ENCODE measurements around the gene COG8. TPM values are rescaled to one million over a fixed set of nuclear protein-coding genes. Genes with fewer than 3 reads are reported as not detected.
"Not testable (repeated sequence)": the region's sequence is repeated elsewhere in the genome, so short reads cannot be mapped to it uniquely, and the experiment has no call there.

COG8 gene
- total and polyA plus RNA-seq, 5 donors = 15.7 to 24.8 (median 22.7) TPM

GRCh38 chr16:69306031-69306430 lies 33.3 kb downstream of the COG8 start:
- Histone ChIP-seq H3K27me3 (ENCODE audit: control insufficient read depth, insufficient read depth) (no peaks in the 10 kb centered on the region), H3K4me1 (ENCODE audit: control insufficient read depth, insufficient read depth, low read length) (no peaks in the 10 kb centered on the region), H3K4me3 (ENCODE audit: low read length) (no peak overlapping the region), H3K27ac (ENCODE audit: low read length) (no peak overlapping the region), H3K9me3 (ENCODE audit: control insufficient read depth, low read length) (no peaks in the 10 kb centered on the region)
- ATAC-seq (no peak), DNase-seq (no peak)
- 72% methylated on average over 1 of the region's 1 CpG for WGBS
- intact Hi-C loops (cut with DNase I) = no loop called here

- Histone ChIP-seq H3K4me3 (ENCODE audit: low read length) (no peak overlapping the region), H3K9me3 (ENCODE audit: control insufficient read depth, low read length) (no peaks in the 10 kb centered on the region), H3K27ac (ENCODE audit: low read length) (no peak overlapping the region), H3K27me3 (ENCODE audit: control insufficient read depth, insufficient read depth) (no peaks in the 10 kb centered on the region), H3K4me1 (ENCODE audit: control insufficient read depth, insufficient read depth, low read length) (no peaks in the 10 kb centered on the region)
- intact Hi-C loops (cut with DNase I) = no loop called here
- DNase-seq = no peak
- no peak for ATAC-seq
- 96% methylated on average over 4 of the region's 4 CpGs for WGBS
These were observed 37.1 kb downstream of the COG8 start for GRCh38 chr16:69302301-69302700.

GRCh38 chr16:69301861-69302260 lies 37.5 kb downstream of the COG8 start:
- Histone ChIP-seq H3K27me3 (ENCODE audit: control insufficient read depth, insufficient read depth) (no peaks in the 10 kb centered on the region), H3K4me1 (ENCODE audit: control insufficient read depth, insufficient read depth, low read length) (no peaks in the 10 kb centered on the region), H3K4me3 (ENCODE audit: low read length) (no peak overlapping the region), H3K9me3 (ENCODE audit: control insufficient read depth, low read length) (no peaks in the 10 kb centered on the region), H3K27ac (ENCODE audit: low read length) (no peak overlapping the region)
- peak in 1 of 2 donors; percentile 43 for ATAC-seq
- DNase-seq = no peak
- intact Hi-C loops (cut with DNase I) = no loop called here
- WGBS = 82% methylated on average over 4 of the region's 4 CpGs

GRCh38 chr16:69301187-69301586 lies 38.2 kb downstream of the COG8 start:
- Histone ChIP-seq H3K4me3 (ENCODE audit: low read length) (no peak overlapping the region), H3K27me3 (ENCODE audit: control insufficient read depth, insufficient read depth) (no peaks in the 10 kb centered on the region), H3K27ac (ENCODE audit: low read length) (no peak overlapping the region), H3K4me1 (ENCODE audit: control insufficient read depth, insufficient read depth, low read length) (no peaks in the 10 kb centered on the region), H3K9me3 (ENCODE audit: control insufficient read depth, low read length) (no peaks in the 10 kb centered on the region)
- ATAC-seq = no peak
- no peak for DNase-seq
- intact Hi-C loops (cut with DNase I) = no loop called here
- WGBS = 46% methylated on average over 1 of the region's 1 CpG

- intact Hi-C loops (cut with DNase I) = no loop called here
- no peak for DNase-seq
- H3K9me3 ChIP-seq (ENCODE audit: control insufficient read depth, low read length) = no peaks in the 10 kb centered on the region
- ATAC-seq = no peak
- H3K4me1 ChIP-seq (ENCODE audit: control insufficient read depth, insufficient read depth, low read length) = no peaks in the 10 kb centered on the region
- H3K27me3 ChIP-seq (ENCODE audit: control insufficient read depth, insufficient read depth) = no peaks in the 10 kb centered on the region
- 96% methylated on average over 4 of the region's 4 CpGs for WGBS
- H3K4me3 ChIP-seq (ENCODE audit: low read length) = no peak overlapping the region
- H3K27ac ChIP-seq (ENCODE audit: low read length) = no peak overlapping the region
These were observed 41.1 kb downstream of the COG8 start for GRCh38 chr16:69298261-69298660.

GRCh38 chr16:69296771-69297170 lies 42.6 kb downstream of the COG8 start:
- H3K27ac ChIP-seq (ENCODE audit: low read length); ATAC-seq; H3K4me1 ChIP-seq (ENCODE audit: control insufficient read depth, insufficient read depth, low read length); H3K27me3 ChIP-seq (ENCODE audit: control insufficient read depth, insufficient read depth); intact Hi-C loops (cut with DNase I); H3K9me3 ChIP-seq (ENCODE audit: control insufficient read depth, low read length); DNase-seq; H3K4me3 ChIP-seq (ENCODE audit: low read length): not testable (repeated sequence)
- WGBS = 97% methylated on average over 7 of the region's 7 CpGs

- intact Hi-C loops (cut with DNase I) = no loop called here
- Histone ChIP-seq H3K9me3 (ENCODE audit: control insufficient read depth, low read length) (no peaks in the 10 kb centered on the region), H3K27me3 (ENCODE audit: control insufficient read depth, insufficient read depth) (no peaks in the 10 kb centered on the region), H3K27ac (ENCODE audit: low read length) (no peak overlapping the region), H3K4me1 (ENCODE audit: control insufficient read depth, insufficient read depth, low read length) (no peaks in the 10 kb centered on the region), H3K4me3 (ENCODE audit: low read length) (no peak overlapping the region)
- DNase-seq (no peak), ATAC-seq (no peak)
- 94% methylated on average over 1 of the region's 1 CpG for WGBS
These were observed 45.3 kb downstream of the COG8 start for GRCh38 chr16:69294051-69294450.

- H3K9me3 ChIP-seq (ENCODE audit: control insufficient read depth, low read length) = no peaks in the 10 kb centered on the region
- H3K4me3 ChIP-seq (ENCODE audit: low read length) = no peak overlapping the region
- intact Hi-C loops (cut with DNase I) = no loop called here
- no peaks in the 10 kb centered on the region for H3K4me1 ChIP-seq (ENCODE audit: control insufficient read depth, insufficient read depth, low read length)
- H3K27ac ChIP-seq (ENCODE audit: low read length) = no peak overlapping the region
- WGBS = 57% methylated on average over 3 of the region's 3 CpGs
- no peaks in the 10 kb centered on the region for H3K27me3 ChIP-seq (ENCODE audit: control insufficient read depth, insufficient read depth)
- DNase-seq (no peak), ATAC-seq (no peak)
These were observed 46.0 kb downstream of the COG8 start for GRCh38 chr16:69293401-69293800.

- H3K4me1 ChIP-seq (ENCODE audit: control insufficient read depth, insufficient read depth, low read length); ATAC-seq; H3K27me3 ChIP-seq (ENCODE audit: control insufficient read depth, insufficient read depth); H3K27ac ChIP-seq (ENCODE audit: low read length); intact Hi-C loops (cut with DNase I); H3K4me3 ChIP-seq (ENCODE audit: low read length); DNase-seq; H3K9me3 ChIP-seq (ENCODE audit: control insufficient read depth, low read length): not testable (repeated sequence)
- 92% methylated on average over 9 of the region's 9 CpGs for WGBS
These were observed 47.7 kb downstream of the COG8 start for GRCh38 chr16:69291657-69292056.

- Histone ChIP-seq H3K27me3 (ENCODE audit: control insufficient read depth, insufficient read depth) (no peaks in the 10 kb centered on the region), H3K9me3 (ENCODE audit: control insufficient read depth, low read length) (no peaks in the 10 kb centered on the region), H3K4me1 (ENCODE audit: control insufficient read depth, insufficient read depth, low read length) (no peaks in the 10 kb centered on the region), H3K27ac (ENCODE audit: low read length) (no peak overlapping the region), H3K4me3 (ENCODE audit: low read length) (no peak overlapping the region)
- intact Hi-C loops (cut with DNase I) = loop anchor here (2.0 to 10.0 kb wide), 4 partner anchors 132 to 742 kb away; no protein-coding TSS in a partner anchor
- DNase-seq (peak; percentile 78 to 88 (median 79)), ATAC-seq (peak; percentile 79 to 90)
- 31% methylated on average over 13 of the region's 13 CpGs for WGBS
These were observed 52.2 kb downstream of the COG8 start for GRCh38 chr16:69286941-69287713.

- Histone ChIP-seq H3K27ac (ENCODE audit: low read length) (no peak overlapping the region), H3K27me3 (ENCODE audit: control insufficient read depth, insufficient read depth) (no peaks in the 10 kb centered on the region), H3K4me3 (ENCODE audit: low read length) (no peak overlapping the region), H3K4me1 (ENCODE audit: control insufficient read depth, insufficient read depth, low read length) (no peaks in the 10 kb centered on the region), H3K9me3 (ENCODE audit: control insufficient read depth, low read length) (no peaks in the 10 kb centered on the region)
- 90% methylated on average over 4 of the region's 4 CpGs for WGBS
- no peak for DNase-seq
- intact Hi-C loops (cut with DNase I) = loop anchor here (5.0 to 10.0 kb wide), 3 partner anchors 130 to 740 kb away; no protein-coding TSS in a partner anchor
- ATAC-seq = no peak
These were observed 54.1 kb downstream of the COG8 start for GRCh38 chr16:69285240-69285639.
